Ishikawa (cell line): ENCODE data around the gene KCTD16.

ENCODE experiments used
- CEBPB ChIP-seq: IDR thresholded peaks from 2 replicates; pipeline ENCODE4 v1.6.1; 2012
- CREB1 ChIP-seq: IDR thresholded peaks from 2 replicates; pipeline ENCODE4 v1.6.1; 2012; ENCODE audit warnings: low read depth
- EGR1 ChIP-seq: IDR thresholded peaks from 2 replicates; pipeline ENCODE4 v1.6.1; 2012
- FOXM1 ChIP-seq: IDR thresholded peaks from 2 replicates; pipeline ENCODE4 v1.6.1; 2012; ENCODE audit warnings: low read depth, borderline replicate concordance
- NFIC ChIP-seq: IDR thresholded peaks from 2 replicates; pipeline ENCODE4 v1.6.1; 2012
- REST ChIP-seq: IDR thresholded peaks from 2 replicates; pipeline ENCODE4 v1.6.1; 2012; ENCODE audit warnings: low read depth, mild to moderate bottlenecking
- TAF1 ChIP-seq: IDR thresholded peaks from 2 replicates; pipeline ENCODE4 v1.6.1; 2012; ENCODE audit warnings: low read depth, mild to moderate bottlenecking
- TCF12 ChIP-seq: IDR thresholded peaks from 2 replicates; pipeline ENCODE4 v1.6.1; 2012; ENCODE audit warnings: low read depth
- USF1 ChIP-seq: IDR thresholded peaks from 2 replicates; pipeline ENCODE4 v1.6.1; 2012
- YY1 ChIP-seq: IDR thresholded peaks from 2 replicates; pipeline ENCODE4 v1.6.1; 2012; ENCODE audit warnings: low read depth

GRCh38 chr5:144183254-144183889 is 12.7 kb downstream of the KCTD16 start:
- TF ChIP-seq CEBPB, result no peak
- no peak for TF ChIP-seq EGR1
- TF ChIP-seq CREB1, result no peak
- no peak for TF ChIP-seq REST
- no peak for TF ChIP-seq FOXM1
- TF ChIP-seq NFIC, result no peak
- no peak for TF ChIP-seq TCF12
- TF ChIP-seq YY1, result no peak
- TF ChIP-seq USF1, result no peak
- no peak for TF ChIP-seq TAF1
